GM20000 (cell line): ENCODE data around the gene E2F3.

ENCODE experiments used
- DNase-seq: peaks from one replicate; pipeline ENCODE4 v3.0.0; 2012; ENCODE audit warnings: low spot score
- CTCF ChIP-seq: IDR thresholded peaks from 2 replicates; pipeline ENCODE4 v1.5.1; 2012; ENCODE audit warnings: mild to moderate bottlenecking, control low read depth; ENCODE audit errors: extremely low read depth, missing control alignments

Gene E2F3

GRCh38 chr6:20411544-20411943 lies 9.9 kb downstream of the E2F3 start:
- DNase-seq = no peak
- no peak for TF ChIP-seq CTCF

- no peak for DNase-seq
- TF ChIP-seq CTCF = no peak
Observed at GRCh38 chr6:20411953-20412681, 10.4 kb downstream of the E2F3 start.

- no peak for TF ChIP-seq CTCF
- DNase-seq = no peak
Observed at GRCh38 chr6:20412682-20413073, 11.0 kb downstream of the E2F3 start.

DNA sequence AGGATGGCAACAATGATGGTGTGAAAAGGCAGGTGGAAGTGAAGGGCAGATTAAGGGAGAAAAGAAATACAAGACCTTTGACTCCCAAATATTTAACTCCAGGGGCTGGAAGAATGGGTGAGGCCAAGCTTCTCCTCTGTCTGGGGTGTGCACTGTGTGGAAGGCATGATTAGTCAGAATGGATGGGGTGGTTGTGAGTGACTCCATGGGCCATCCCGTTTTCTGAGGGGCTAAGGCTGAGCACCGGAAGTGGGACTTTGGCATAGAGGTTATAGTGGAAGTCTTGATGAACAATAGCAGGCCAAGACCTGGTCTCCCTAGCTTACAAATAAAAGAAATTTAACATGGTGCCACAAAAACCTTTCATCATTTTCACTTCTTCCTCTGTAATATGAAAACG lies 12.1 kb downstream of the E2F3 start:
- no peak for TF ChIP-seq CTCF
- DNase-seq = no peak

DNA sequence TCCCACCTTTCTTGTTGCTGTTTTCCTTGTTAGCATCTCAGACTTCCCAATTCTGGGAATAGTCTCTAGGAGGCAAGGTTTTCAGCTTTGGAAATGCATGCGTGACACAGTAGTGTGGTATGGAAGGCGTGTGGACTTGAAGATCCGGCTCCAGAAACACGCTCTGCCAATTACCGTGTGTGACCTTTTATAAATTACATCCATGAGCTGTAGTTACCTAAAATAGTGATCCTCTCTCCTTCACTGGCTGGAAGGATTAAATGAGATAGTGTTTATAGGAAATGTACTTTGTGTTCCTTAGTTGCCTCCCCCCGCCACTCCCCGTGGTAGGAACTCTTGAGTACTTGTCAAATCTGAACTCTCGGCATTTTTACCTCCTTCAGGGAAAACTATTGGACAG lies 13.0 kb downstream of the E2F3 start:
- no peak for TF ChIP-seq CTCF
- no peak for DNase-seq

DNA sequence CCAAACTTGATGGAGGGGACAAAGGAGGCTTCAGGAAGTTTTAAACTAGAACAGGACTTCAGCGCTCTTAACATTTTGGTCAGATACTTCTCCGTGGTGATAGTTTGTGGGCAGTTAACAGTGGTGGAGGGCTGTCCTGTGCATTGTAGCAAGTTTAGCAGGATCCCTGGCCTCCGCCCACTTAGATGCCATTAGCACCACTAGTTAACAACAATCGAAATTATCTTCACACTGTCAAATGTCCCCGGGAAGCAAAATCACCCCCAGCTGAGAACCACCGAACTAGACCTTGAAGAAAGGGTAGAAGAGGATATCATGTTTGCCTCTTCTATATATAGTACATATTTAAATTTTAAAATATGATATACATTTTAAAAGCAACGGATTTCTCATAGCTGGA lies 13.6 kb downstream of the E2F3 start:
- no peak for DNase-seq
- TF ChIP-seq CTCF = no peak

GRCh38 chr6:20415712-20416454 lies 14.2 kb downstream of the E2F3 start:
- TF ChIP-seq CTCF = no peak

More at GRCh38 chr6:20415712-20416454, 14.2 kb downstream of the E2F3 start:
- no peak for DNase-seq
